ENCODE results near the gene SLC16A6.

SLC16A6 gene

DNA sequence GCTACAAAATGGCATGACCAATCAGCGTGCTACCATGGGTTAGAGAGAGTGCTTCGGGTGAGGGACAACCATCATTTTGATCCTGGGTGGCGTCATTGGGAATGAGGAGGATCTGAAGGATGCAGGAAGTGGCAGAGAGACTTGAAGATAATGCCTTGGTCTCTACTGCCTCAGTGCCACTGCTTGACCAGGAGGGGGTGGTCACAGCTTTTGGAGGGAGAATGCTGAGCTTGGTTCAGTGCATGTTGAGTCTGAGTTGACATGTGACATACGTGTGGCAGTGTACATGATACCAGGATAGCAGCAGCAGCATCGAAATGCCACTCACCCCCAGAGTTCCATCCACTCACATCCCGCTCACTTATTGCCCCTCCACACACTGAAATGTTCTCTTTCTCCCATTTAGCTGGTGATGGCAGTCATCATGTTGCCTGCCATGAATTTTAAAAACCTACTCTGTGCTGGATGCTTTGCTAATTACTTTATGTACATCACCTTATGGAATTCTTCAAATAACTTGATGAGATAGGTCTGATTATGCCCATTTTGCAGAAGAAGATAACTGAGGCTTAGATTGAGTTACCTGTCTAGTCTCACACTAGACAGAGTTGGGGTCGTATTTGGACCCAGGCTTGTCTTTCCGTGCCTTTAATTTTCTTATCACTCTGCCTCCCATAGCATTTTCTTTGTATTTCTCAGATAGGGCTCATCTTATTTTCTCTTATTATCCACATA is 37.1 kb upstream of the SLC16A6 start:
- H3K36me3 ChIP-seq, result no peaks in the 10 kb centered on the region
- H3K9me3 ChIP-seq, result peaks cover 4% of the 10 kb centered on the region; the same call in 1 of the 2 replicates
- TF ChIP-seq, protein P1, sequence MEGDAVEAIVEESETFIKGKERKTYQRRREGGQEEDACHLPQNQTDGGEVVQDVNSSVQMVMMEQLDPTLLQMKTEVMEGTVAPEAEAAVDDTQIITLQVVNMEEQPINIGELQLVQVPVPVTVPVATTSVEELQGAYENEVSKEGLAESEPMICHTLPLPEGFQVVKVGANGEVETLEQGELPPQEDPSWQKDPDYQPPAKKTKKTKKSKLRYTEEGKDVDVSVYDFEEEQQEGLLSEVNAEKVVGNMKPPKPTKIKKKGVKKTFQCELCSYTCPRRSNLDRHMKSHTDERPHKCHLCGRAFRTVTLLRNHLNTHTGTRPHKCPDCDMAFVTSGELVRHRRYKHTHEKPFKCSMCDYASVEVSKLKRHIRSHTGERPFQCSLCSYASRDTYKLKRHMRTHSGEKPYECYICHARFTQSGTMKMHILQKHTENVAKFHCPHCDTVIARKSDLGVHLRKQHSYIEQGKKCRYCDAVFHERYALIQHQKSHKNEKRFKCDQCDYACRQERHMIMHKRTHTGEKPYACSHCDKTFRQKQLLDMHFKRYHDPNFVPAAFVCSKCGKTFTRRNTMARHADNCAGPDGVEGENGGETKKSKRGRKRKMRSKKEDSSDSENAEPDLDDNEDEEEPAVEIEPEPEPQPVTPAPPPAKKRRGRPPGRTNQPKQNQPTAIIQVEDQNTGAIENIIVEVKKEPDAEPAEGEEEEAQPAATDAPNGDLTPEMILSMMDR (IDR thresholded peaks at IDR 0.05; ENCODE audit: low read depth, low read length), result no peak
- no peak overlapping the region for H3K4me3 ChIP-seq (ENCODE audit: low read depth, low read length)
- no peak for DNase-seq
- H3K4me1 ChIP-seq, result no peaks in the 10 kb centered on the region
- H3K27me3 ChIP-seq, result no peaks in the 10 kb centered on the region; the same call in 1 of the 2 replicates

DNA sequence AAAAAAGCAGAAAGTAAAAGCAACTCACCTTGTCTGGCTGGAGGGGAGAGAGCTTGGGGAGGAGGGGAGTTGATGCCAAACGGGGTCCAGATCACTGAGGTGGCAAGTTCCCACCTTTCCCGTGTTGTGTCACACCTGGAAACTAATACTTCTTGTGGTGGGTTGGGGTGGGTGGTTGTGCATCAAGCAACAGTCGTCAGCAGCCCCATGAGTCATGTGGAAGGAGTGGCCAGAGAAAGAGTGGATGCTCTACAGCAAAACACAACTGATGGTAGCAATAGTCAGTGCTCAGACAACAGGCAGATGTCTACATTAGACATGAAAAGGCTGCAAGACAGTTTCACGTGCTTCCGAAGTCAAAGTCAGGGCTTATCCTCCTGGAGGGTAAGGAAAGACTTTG is 35.8 kb upstream of the SLC16A6 start:
- no peak overlapping the region for H3K4me3 ChIP-seq (ENCODE audit: low read depth, low read length)

DNA sequence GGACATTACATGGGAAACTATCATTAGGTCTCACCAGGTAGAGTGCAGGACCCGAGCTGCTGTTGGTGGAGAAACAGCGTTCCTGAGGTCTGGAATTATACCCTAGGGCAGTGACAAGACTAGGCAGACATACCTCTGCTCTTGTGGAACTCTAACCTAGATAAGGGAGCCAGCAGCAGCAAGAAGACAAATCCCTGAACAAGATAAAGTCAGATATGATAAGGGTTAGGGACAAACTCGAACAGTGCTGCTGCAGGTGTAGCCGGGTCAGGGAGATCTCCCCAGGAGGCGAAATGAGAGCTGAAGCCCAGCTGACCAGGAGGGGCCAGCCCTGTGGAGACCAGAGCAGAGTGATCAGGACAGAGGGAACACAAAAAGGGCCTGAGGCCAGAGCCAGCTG is 35.0 kb upstream of the SLC16A6 start:
- H3K36me3 ChIP-seq, result no peaks in the 10 kb centered on the region
- no peak overlapping the region for H3K4me3 ChIP-seq (ENCODE audit: low read depth, low read length)

More for the DNA sequence above, 35.8 kb upstream of the SLC16A6 start:
- H3K36me3 ChIP-seq, result no peaks in the 10 kb centered on the region
- TF ChIP-seq, protein P1 (IDR thresholded peaks at IDR 0.05; ENCODE audit: low read depth, low read length), result no peak
- H3K27me3 ChIP-seq, result no peaks in the 10 kb centered on the region; the same call in 1 of the 2 replicates
- H3K4me1 ChIP-seq, result no peaks in the 10 kb centered on the region
- H3K9me3 ChIP-seq, result peaks cover 4% of the 10 kb centered on the region; the same call in 1 of the 2 replicates
- DNase-seq, result no peak

DNA sequence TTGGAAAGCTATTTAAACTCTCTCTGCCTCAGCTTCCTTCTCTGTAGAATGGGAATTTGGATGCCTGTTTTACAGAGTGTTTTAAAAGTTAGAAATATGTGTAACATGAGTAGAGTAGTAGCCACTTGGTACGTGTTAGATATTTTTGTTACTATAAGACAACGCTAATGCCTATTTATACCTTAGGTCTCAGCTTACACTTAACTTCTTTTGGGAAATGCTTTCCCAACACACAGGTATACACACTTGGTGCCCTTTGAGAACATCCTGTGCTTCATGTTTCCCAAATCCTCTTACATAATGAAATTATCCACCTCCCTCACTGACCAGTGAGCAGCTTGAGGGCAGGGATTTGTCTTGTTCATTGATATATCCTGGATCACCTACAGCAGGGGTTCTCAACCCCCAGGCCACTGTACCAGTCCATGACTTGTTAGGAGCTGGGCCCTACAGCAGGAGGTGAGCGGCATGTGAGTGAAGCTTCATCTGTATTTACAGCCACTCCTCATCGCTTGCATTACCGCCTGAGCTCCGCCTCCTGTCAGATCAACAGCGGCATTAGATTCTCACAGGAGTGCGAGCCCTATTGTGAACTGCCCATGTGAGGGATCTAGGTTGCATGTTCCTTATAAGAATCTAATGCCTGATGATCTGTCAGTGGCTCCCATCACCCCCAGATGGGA is 33.9 kb upstream of the SLC16A6 start:
- no peak for DNase-seq
- TF ChIP-seq, protein P1 (IDR thresholded peaks at IDR 0.05; ENCODE audit: low read depth, low read length), result no peak
- Histone ChIP-seq H3K9me3 (no peaks in the 10 kb centered on the region), H3K36me3 (no peaks in the 10 kb centered on the region), H3K4me3 (ENCODE audit: low read depth, low read length) (no peak overlapping the region), H3K27me3 (no peaks in the 10 kb centered on the region; the same call in 1 of the 2 replicates), H3K4me1 (no peaks in the 10 kb centered on the region)

More for the DNA sequence above, 35.0 kb upstream of the SLC16A6 start:
- Histone ChIP-seq H3K27me3 (no peaks in the 10 kb centered on the region; the same call in 1 of the 2 replicates), H3K4me1 (no peaks in the 10 kb centered on the region), H3K9me3 (no peaks in the 10 kb centered on the region)
- no peak for DNase-seq
- TF ChIP-seq, protein P1 (IDR thresholded peaks at IDR 0.05; ENCODE audit: low read depth, low read length), result no peak

DNA sequence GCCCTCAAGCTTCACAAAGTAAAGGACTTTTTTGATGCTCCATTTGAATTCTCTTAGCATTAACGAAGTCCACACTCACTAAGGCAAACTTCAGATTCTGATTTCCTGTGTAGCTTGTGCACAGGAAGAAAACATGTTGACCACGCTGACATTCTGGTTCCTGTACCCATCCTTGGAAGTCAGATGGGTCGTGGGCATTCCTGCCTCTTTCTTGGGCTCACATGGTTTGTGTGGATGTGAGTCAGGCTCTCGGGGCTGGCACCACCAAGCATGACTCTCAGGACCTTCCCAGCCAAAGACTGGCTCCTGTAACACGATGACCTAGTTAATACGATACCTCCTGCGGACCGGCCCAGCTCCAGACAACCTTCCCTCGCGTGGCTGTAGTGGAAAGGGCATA is 33.2 kb upstream of the SLC16A6 start:
- TF ChIP-seq, protein P1 (IDR thresholded peaks at IDR 0.05; ENCODE audit: low read depth, low read length), result no peak
- Histone ChIP-seq H3K9me3 (no peaks in the 10 kb centered on the region), H3K27me3 (no peaks in the 10 kb centered on the region; the same call in 1 of the 2 replicates), H3K36me3 (no peaks in the 10 kb centered on the region), H3K4me1 (no peaks in the 10 kb centered on the region), H3K4me3 (ENCODE audit: low read depth, low read length) (no peak overlapping the region)
- no peak for DNase-seq

DNA sequence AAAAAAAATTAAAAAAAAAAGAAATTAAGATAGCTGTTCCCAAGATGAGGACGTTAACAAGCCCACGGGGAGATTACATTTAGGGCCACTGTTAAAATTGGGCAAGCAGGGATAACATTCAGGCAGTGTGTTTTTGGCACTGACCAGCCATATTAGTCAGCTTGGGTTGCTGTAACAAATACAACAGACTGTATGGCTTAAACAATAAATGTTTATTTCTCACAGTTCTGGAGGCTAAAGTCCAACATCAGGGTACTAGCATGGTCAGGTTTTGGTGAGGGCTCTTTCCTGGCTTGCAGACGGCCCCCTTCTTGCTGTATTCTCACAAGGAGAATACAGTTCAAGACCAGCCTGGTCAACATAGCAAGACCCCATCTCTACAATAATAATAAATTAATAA is 31.7 kb upstream of the SLC16A6 start:
- Histone ChIP-seq H3K27me3 (no peaks in the 10 kb centered on the region), H3K4me1 (no peaks in the 10 kb centered on the region), H3K4me3 (ENCODE audit: low read depth, low read length) (no peak overlapping the region), H3K9me3 (no peaks in the 10 kb centered on the region), H3K36me3 (no peaks in the 10 kb centered on the region)
- DNase-seq, result no peak
- TF ChIP-seq, protein P1 (IDR thresholded peaks at IDR 0.05; ENCODE audit: low read depth, low read length), result no peak
